Activated naive CD8-positive, alpha-beta T cell treated with anti-CD3 and anti-CD28 coated beads, Interleukin-2, amount 10 ng/mL, durations not matched to agents 7 days and 5 days (primary cell): ENCODE data around the gene SUSD3. TPM values are rescaled to one million over a fixed set of nuclear protein-coding genes. Genes with fewer than 3 reads are reported as not detected.

Experiments used
- ATAC-seq: fragments of 150-1000 bp; cut with Tn5 transposase; one replicate; pipeline ENCODE4 v1.10.0; 2021; ENCODE audit warnings: low read depth, moderate library complexity
- POLR2A ChIA-PET: fragments of 350-600 bp; sonication (Branson Sonifier 250); formaldehyde crosslinking; loops from one replicate; lab custom pipeline; 2021; ENCODE audit warnings: antibody characterized with exemption; lab: Charles Lee
- DNase-seq: peaks from one replicate; pipeline ENCODE4 v3.0.0; 2021
- H3K27ac Mint-ChIP-seq: one replicate; pipeline ENCODE4 v1.8.0; 2022; ENCODE audit warnings: mild to moderate bottlenecking, mixed read lengths
- H3K27me3 Mint-ChIP-seq: one replicate; pipeline ENCODE4 v1.8.0; 2022; ENCODE audit warnings: mild to moderate bottlenecking, moderate library complexity, mixed read lengths
- H3K36me3 Mint-ChIP-seq: one replicate; pipeline ENCODE4 v1.8.0; 2021; ENCODE audit warnings: mild to moderate bottlenecking, mixed read lengths
- H3K4me1 Mint-ChIP-seq: one replicate; pipeline ENCODE4 v1.8.0; 2021; ENCODE audit warnings: mixed read lengths
- H3K4me3 Mint-ChIP-seq: one replicate; pipeline ENCODE4 v1.8.0; 2022; ENCODE audit warnings: mild to moderate bottlenecking, moderate library complexity, mixed read lengths
- H3K9me3 Mint-ChIP-seq: one replicate; pipeline ENCODE4 v1.8.0; 2021; ENCODE audit warnings: mixed read lengths
- total RNA-seq, 2 experiments: library from RNA; stranded (reverse); gene quantifications; one replicate each; pipeline ENCODE4 v1.2.3, GENCODE V29; 2021

SUSD3 gene
- total RNA-seq, 2 experiments from 2014 or later = 68.0 to 70.4 TPM

- Mint-ChIP-seq H3K4me1 (peaks cover 13% of the 10 kb centered on the region), H3K27me3 (no peaks in the 10 kb centered on the region), H3K9me3 (no peaks in the 10 kb centered on the region), H3K4me3 (no peak overlapping the region), H3K27ac (no peak overlapping the region), H3K36me3 (peaks cover 32% of the 10 kb centered on the region)
- POLR2A ChIA-PET = interaction anchor here (1.0 kb wide), 2 partner anchors 12 to 16 kb away, joined by 3 to 4 read pairs; no protein-coding TSS in a partner anchor
- ATAC-seq (no peak), DNase-seq (no peak)
These were observed 17.7 kb downstream of the SUSD3 start for GRCh38 chr9:93076101-93076791.

GRCh38 chr9:93076792-93077128 is 18.3 kb downstream of the SUSD3 start:
- ATAC-seq = no peak
- Mint-ChIP-seq H3K27ac (no peak overlapping the region), H3K9me3 (no peaks in the 10 kb centered on the region), H3K27me3 (no peaks in the 10 kb centered on the region), H3K4me1 (peaks cover 10% of the 10 kb centered on the region), H3K36me3 (peaks cover 31% of the 10 kb centered on the region), H3K4me3 (no peak overlapping the region)
- POLR2A ChIA-PET = interaction anchor here (1.0 kb wide), 2 partner anchors 12 to 17 kb away, joined by 3 to 4 read pairs; no protein-coding TSS in a partner anchor
- no peak for DNase-seq

GRCh38 chr9:93077367-93077766 is 18.9 kb downstream of the SUSD3 start:
- Mint-ChIP-seq H3K27me3 (no peaks in the 10 kb centered on the region), H3K27ac (no peak overlapping the region), H3K4me3 (no peak overlapping the region), H3K36me3 (peaks cover 31% of the 10 kb centered on the region), H3K9me3 (no peaks in the 10 kb centered on the region), H3K4me1 (peaks cover 13% of the 10 kb centered on the region)
- POLR2A ChIA-PET = interaction anchor here (1.0 kb wide), 1 partner anchor 17 kb away, joined by 3 read pairs; no protein-coding TSS in a partner anchor
- DNase-seq = no peak
- no peak for ATAC-seq

DNA sequence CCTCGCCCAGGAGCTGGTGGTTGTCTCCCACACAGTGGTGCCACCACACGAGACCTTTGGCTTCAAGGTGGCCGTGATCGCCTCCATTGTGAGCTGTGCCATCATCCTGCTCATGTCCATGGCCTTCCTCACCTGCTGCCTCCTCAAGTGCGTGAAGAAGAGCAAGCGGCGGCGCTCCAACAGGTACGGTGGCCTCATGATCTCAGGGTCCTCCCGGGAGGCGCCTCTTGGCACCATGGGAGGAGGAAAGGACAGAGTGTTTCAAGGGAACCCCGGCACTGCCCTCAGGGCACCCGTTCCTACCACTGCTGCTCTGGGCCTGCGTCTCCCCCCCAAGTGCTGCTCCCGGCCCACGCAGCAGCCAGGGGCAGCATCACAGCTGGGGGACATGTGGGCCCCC is 19.3 kb downstream of the SUSD3 start:
- POLR2A ChIA-PET = no interaction called here
- Mint-ChIP-seq H3K4me3 (no peak overlapping the region), H3K9me3 (no peaks in the 10 kb centered on the region), H3K4me1 (peaks cover 17% of the 10 kb centered on the region), H3K36me3 (peaks cover 30% of the 10 kb centered on the region), H3K27ac (no peak overlapping the region), H3K27me3 (no peaks in the 10 kb centered on the region)
- ATAC-seq = no peak
- peak; percentile 14 for DNase-seq

GRCh38 chr9:93079371-93079770 is 20.9 kb downstream of the SUSD3 start:
- H3K4me3 Mint-ChIP-seq = no peak overlapping the region
- ATAC-seq (no peak), DNase-seq (peak; percentile 22)
- H3K9me3 Mint-ChIP-seq = no peaks in the 10 kb centered on the region
- POLR2A ChIA-PET = interaction anchor here (0.7 to 1.3 kb wide), 2 partner anchors 15 to 16 kb away, joined by 3 read pairs; no protein-coding TSS in a partner anchor
- H3K36me3 Mint-ChIP-seq = peaks cover 34% of the 10 kb centered on the region
- peaks cover 23% of the 10 kb centered on the region for H3K4me1 Mint-ChIP-seq
- H3K27ac Mint-ChIP-seq = no peak overlapping the region
- no peaks in the 10 kb centered on the region for H3K27me3 Mint-ChIP-seq

DNA sequence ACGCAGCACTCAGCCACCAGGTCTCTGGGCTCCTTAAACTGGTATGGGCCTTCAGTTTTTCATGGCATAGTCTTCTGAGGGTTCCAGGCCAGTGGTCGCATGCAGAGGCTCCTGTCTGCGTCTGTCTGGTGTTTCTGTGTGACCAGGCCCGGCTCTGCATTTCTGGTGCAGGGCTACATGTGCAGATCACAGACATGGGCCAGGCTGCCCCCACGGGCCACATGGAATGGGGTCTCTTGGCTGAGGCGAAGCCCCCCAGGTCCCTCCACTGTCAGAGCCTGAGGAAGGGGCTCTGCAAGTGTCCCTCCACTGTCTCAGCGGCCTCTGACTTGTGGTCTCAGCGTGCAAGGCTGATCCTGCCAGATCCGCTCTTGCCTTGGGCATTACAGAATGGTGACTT is 21.9 kb downstream of the SUSD3 start:
- H3K27ac Mint-ChIP-seq = no peak overlapping the region
- POLR2A ChIA-PET = interaction anchor here (3.9 kb wide), 1 partner anchor 15 kb away, joined by 18 read pairs; no protein-coding TSS in a partner anchor
- peaks cover 36% of the 10 kb centered on the region for H3K36me3 Mint-ChIP-seq
- H3K4me3 Mint-ChIP-seq = no peak overlapping the region
- DNase-seq (peak; percentile 15), ATAC-seq (no peak)
- H3K9me3 Mint-ChIP-seq = no peaks in the 10 kb centered on the region
- H3K27me3 Mint-ChIP-seq = no peaks in the 10 kb centered on the region
- peaks cover 19% of the 10 kb centered on the region for H3K4me1 Mint-ChIP-seq

DNA sequence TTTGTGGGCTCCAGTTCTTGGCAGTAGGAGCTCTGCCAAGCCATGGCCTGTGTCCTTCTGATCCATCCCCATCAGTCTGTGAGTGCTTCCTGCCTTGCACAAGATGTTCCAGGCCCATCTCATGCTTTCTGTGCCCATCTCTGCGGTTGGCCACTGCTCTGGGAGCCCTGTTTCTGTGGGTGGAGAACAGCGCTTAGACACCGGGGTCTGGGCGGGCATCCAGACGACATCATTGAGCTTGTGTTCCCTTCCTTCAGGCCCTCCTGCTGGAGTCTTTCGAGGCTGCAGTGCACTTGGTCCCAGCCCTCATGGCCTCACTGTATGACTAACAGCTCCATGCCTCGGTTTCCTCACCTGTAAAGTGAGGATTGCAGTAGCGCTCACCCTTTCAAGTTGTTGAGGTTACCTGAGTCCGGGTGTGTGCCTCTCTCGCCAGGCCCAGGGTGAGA is 22.6 kb downstream of the SUSD3 start:
- no peak overlapping the region for H3K27ac Mint-ChIP-seq
- no peak for ATAC-seq
- peaks cover 24% of the 10 kb centered on the region for H3K4me1 Mint-ChIP-seq
- no peaks in the 10 kb centered on the region for H3K27me3 Mint-ChIP-seq
- POLR2A ChIA-PET = interaction anchor here (0.8 to 3.9 kb wide), 3 partner anchors 14 to 26 kb away, joined by 3 to 22 read pairs (median 18); no protein-coding TSS in a partner anchor
- H3K4me3 Mint-ChIP-seq = no peak overlapping the region
- H3K9me3 Mint-ChIP-seq = no peaks in the 10 kb centered on the region
- H3K36me3 Mint-ChIP-seq = peaks cover 42% of the 10 kb centered on the region
- DNase-seq = peak; percentile 25

DNA sequence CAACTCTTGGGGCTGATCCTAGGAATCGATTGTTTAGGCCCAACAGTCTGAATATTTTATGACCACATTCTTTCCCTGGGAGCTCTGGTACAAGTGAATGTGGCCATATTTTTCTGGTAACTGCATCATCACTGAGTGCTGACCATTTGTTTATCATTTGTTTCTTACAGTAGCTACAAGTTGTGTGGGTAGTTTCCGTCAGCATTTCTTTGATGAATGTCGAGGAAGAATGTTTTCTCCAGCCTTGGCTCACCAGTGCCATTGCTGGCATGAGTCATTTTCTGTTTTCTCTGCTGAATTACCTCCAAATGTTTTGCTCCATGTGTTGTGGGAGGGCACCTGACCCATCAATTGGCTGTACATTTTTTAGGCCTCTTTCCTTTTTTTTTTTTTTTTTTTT is 23.4 kb downstream of the SUSD3 start:
- Mint-ChIP-seq H3K4me1 (peaks cover 27% of the 10 kb centered on the region), H3K9me3 (no peaks in the 10 kb centered on the region), H3K27ac (peak overlapping the region; percentile 42), H3K36me3 (peaks cover 44% of the 10 kb centered on the region), H3K4me3 (no peak overlapping the region), H3K27me3 (no peaks in the 10 kb centered on the region)
- no peak for DNase-seq
- no peak for ATAC-seq
- POLR2A ChIA-PET = interaction anchor here (2.4 to 3.9 kb wide), 2 partner anchors 13 to 17 kb away, joined by 18 to 22 read pairs; no protein-coding TSS in a partner anchor

- POLR2A ChIA-PET = interaction anchor here (0.8 to 3.9 kb wide), 6 partner anchors 12 to 118 kb away, joined by 3 to 22 read pairs (median 4); no protein-coding TSS in a partner anchor
- H3K36me3 Mint-ChIP-seq = peaks cover 46% of the 10 kb centered on the region
- H3K4me1 Mint-ChIP-seq = peaks cover 24% of the 10 kb centered on the region
- H3K27ac Mint-ChIP-seq = peak overlapping the region; percentile 97
- H3K4me3 Mint-ChIP-seq = peak overlapping the region; percentile 35
- H3K27me3 Mint-ChIP-seq = no peaks in the 10 kb centered on the region
- DNase-seq (no peak), ATAC-seq (peak; percentile 57)
- H3K9me3 Mint-ChIP-seq = no peaks in the 10 kb centered on the region
These were observed 24.4 kb downstream of the SUSD3 start for GRCh38 chr9:93082841-93083411.

DNA sequence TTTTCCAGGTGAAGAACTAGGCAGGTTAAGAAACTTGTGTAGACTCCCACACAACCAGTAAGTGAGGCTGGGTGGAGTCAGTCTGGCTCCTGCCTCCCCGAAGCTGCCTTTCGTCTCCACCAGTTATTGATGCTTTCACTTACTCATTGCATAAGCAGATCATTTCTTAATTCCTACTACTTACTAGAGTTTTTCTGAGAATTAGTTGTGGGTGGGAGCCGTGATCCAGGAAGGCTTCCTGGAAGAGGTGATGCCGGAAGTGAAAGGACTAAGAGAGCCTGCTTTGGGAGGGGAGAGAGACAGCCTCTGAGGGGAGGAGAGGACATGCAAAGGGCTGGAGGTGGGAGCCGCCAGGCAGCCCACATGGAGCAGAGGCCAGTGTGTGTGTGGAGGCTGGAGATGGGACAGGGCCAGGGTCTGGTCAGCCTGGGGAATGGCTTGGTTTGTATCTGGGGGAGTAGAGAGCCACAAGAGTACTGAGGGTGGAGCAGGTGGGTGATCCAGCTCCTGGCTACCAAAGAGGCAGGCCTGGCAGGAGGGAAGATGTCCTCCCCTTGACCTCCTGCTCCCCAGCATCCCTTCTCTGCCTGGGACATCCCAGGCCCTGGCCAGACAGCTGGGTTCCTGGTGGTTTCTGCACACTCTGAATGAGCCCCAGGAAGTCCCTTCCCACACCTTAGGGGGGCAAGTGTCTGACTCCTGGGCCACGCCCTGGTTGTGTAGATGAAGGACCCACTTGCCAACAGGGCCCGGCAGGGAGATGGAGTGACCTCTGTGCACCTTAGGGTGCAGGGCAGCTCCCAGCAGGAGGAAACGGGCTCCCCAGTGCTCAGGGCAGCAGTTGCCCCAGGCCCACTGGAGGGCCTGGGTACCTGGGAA is 25.3 kb downstream of the SUSD3 start:
- peak overlapping the region; percentile 74 for H3K4me3 Mint-ChIP-seq
- peaks cover 51% of the 10 kb centered on the region for H3K36me3 Mint-ChIP-seq
- ATAC-seq = peak; percentile 78
- no peak for DNase-seq
- peak overlapping the region; percentile 97 for H3K27ac Mint-ChIP-seq
- no peaks in the 10 kb centered on the region for H3K27me3 Mint-ChIP-seq
- H3K9me3 Mint-ChIP-seq = no peaks in the 10 kb centered on the region
- H3K4me1 Mint-ChIP-seq = peaks cover 26% of the 10 kb centered on the region
- POLR2A ChIA-PET = interaction anchor here (0.9 to 3.9 kb wide), 7 partner anchors 11 to 55 kb away, joined by 3 to 22 read pairs (median 5); no protein-coding TSS in a partner anchor

DNA sequence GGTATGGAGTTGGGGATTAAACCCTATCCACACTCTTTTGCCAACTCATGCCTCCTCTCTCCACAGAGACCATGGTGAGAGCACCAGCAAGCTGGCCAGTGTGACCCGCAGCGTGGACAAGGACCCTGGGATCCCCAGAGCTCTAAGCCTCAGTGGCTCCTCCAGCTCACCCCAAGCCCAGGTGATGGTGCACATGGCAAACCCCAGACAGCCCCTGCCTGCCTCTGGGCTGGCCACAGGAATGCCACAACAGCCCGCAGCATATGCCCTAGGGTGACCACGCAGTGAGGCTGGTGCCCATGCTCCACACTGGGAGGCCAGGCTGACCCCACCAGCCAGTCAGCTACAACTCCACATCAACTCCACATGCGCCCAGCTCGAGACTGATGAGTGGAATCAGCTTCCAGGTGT is 26.0 kb downstream of the SUSD3 start:
- ATAC-seq = no peak
- Mint-ChIP-seq H3K36me3 (peaks cover 54% of the 10 kb centered on the region), H3K27me3 (no peaks in the 10 kb centered on the region), H3K4me3 (no peak overlapping the region), H3K9me3 (no peaks in the 10 kb centered on the region), H3K4me1 (peaks cover 26% of the 10 kb centered on the region), H3K27ac (no peak overlapping the region)
- no peak for DNase-seq
- POLR2A ChIA-PET = interaction anchor here (0.7 to 3.9 kb wide), 6 partner anchors 9 to 120 kb away, joined by 3 to 18 read pairs (median 7); partner anchors contain the start of gene CARD19

GRCh38 chr9:93085676-93086075 is 27.2 kb downstream of the SUSD3 start:
- peaks cover 23% of the 10 kb centered on the region for H3K4me1 Mint-ChIP-seq
- H3K27me3 Mint-ChIP-seq = no peaks in the 10 kb centered on the region
- no peak for ATAC-seq
- peaks cover 57% of the 10 kb centered on the region for H3K36me3 Mint-ChIP-seq
- DNase-seq = no peak
- peaks cover 3% of the 10 kb centered on the region for H3K9me3 Mint-ChIP-seq
- peak overlapping the region; percentile 30 for H3K27ac Mint-ChIP-seq
- H3K4me3 Mint-ChIP-seq = no peak overlapping the region
- POLR2A ChIA-PET = interaction anchor here (0.9 to 2.0 kb wide), 4 partner anchors 9 to 122 kb away, joined by 4 to 11 read pairs (median 8); partner anchors contain the start of gene CARD19
